ENCODE measurements around the gene CD53. TPM values are rescaled to one million over a fixed set of nuclear protein-coding genes. Genes with fewer than 3 reads are reported as not detected.
A peak's percentile ranks its signal among the peaks of the same experiment; 100 is the strongest.

The CD53 gene
- total RNA-seq, 1 donor from 2014 or later = 40.0 TPM

- no peak for DNase-seq (ENCODE audit: low spot score)
- ATAC-seq = no peak
- intact Hi-C loops (cut with DNase I) = no loop called here
These were observed 1.6 kb downstream of the CD53 start for GRCh38 chr1:110874324-110875215.

GRCh38 chr1:110875216-110875731 is 2.3 kb downstream of the CD53 start:
- ATAC-seq = peak; percentile 62
- no peak for DNase-seq (ENCODE audit: low spot score)
- intact Hi-C loops (cut with DNase I) = no loop called here

GRCh38 chr1:110876748-110877341 is 3.9 kb downstream of the CD53 start:
- ATAC-seq = no peak
- intact Hi-C loops (cut with DNase I) = no loop called here
- DNase-seq (ENCODE audit: low spot score) = no peak

GRCh38 chr1:110877364-110877763 is 4.4 kb downstream of the CD53 start:
- intact Hi-C loops (cut with DNase I) = no loop called here
- no peak for DNase-seq (ENCODE audit: low spot score)
- no peak for ATAC-seq

- DNase-seq (ENCODE audit: low spot score) (no peak), ATAC-seq (no peak)
- intact Hi-C loops (cut with DNase I) = no loop called here
These were observed 4.8 kb downstream of the CD53 start for GRCh38 chr1:110877776-110878175.

- ATAC-seq (no peak), DNase-seq (ENCODE audit: low spot score) (no peak)
- intact Hi-C loops (cut with DNase I) = no loop called here
These were observed 5.6 kb downstream of the CD53 start for GRCh38 chr1:110878591-110878990.

GRCh38 chr1:110878993-110879392 is 6.0 kb downstream of the CD53 start:
- ATAC-seq (no peak), DNase-seq (ENCODE audit: low spot score) (no peak)
- intact Hi-C loops (cut with DNase I) = no loop called here

- no peak for ATAC-seq
- no peak for DNase-seq (ENCODE audit: low spot score)
- intact Hi-C loops (cut with DNase I) = no loop called here
These were observed 7.0 kb downstream of the CD53 start for GRCh38 chr1:110879758-110880606.

GRCh38 chr1:110880708-110881374 is 7.9 kb downstream of the CD53 start:
- DNase-seq (ENCODE audit: low spot score) (no peak), ATAC-seq (no peak)
- intact Hi-C loops (cut with DNase I) = no loop called here

GRCh38 chr1:110888049-110888448 is 15.1 kb downstream of the CD53 start:
- DNase-seq (ENCODE audit: low spot score) (no peak), ATAC-seq (no peak)
- intact Hi-C loops (cut with DNase I) = no loop called here

GRCh38 chr1:110888641-110889040 is 15.7 kb downstream of the CD53 start:
- no peak for ATAC-seq

GRCh38 chr1:110890474-110891196 is 17.7 kb downstream of the CD53 start:
- ATAC-seq (no peak), DNase-seq (ENCODE audit: low spot score) (no peak)
- intact Hi-C loops (cut with DNase I) = no loop called here

More at GRCh38 chr1:110888641-110889040, 15.7 kb downstream of the CD53 start:
- intact Hi-C loops (cut with DNase I) = no loop called here
- no peak for DNase-seq (ENCODE audit: low spot score)

- ATAC-seq (no peak), DNase-seq (ENCODE audit: low spot score) (no peak)
- intact Hi-C loops (cut with DNase I) = no loop called here
These were observed 21.1 kb downstream of the CD53 start for GRCh38 chr1:110893908-110894490.

GRCh38 chr1:110896090-110896489 is 23.1 kb downstream of the CD53 start:
- DNase-seq (ENCODE audit: low spot score) = no peak
- intact Hi-C loops (cut with DNase I) = no loop called here

GRCh38 chr1:110897681-110898080 is 24.7 kb downstream of the CD53 start:
- intact Hi-C loops (cut with DNase I) = no loop called here
- ATAC-seq = no peak
- DNase-seq (ENCODE audit: low spot score) = no peak

More at GRCh38 chr1:110896090-110896489, 23.1 kb downstream of the CD53 start:
- no peak for ATAC-seq

GRCh38 chr1:110898734-110899457 is 25.9 kb downstream of the CD53 start:
- DNase-seq (ENCODE audit: low spot score) (no peak), ATAC-seq (no peak)
- intact Hi-C loops (cut with DNase I) = no loop called here

- intact Hi-C loops (cut with DNase I) = no loop called here
- DNase-seq (ENCODE audit: low spot score) = no peak
- ATAC-seq = no peak
These were observed 26.5 kb downstream of the CD53 start for GRCh38 chr1:110899458-110899843.
